Measurements from ENCODE around the gene DDX46.
"Not testable (repeated sequence)": the region's sequence is repeated elsewhere in the genome, so short reads cannot be mapped to it uniquely, and the experiment has no call there.

The DDX46 gene

DNA sequence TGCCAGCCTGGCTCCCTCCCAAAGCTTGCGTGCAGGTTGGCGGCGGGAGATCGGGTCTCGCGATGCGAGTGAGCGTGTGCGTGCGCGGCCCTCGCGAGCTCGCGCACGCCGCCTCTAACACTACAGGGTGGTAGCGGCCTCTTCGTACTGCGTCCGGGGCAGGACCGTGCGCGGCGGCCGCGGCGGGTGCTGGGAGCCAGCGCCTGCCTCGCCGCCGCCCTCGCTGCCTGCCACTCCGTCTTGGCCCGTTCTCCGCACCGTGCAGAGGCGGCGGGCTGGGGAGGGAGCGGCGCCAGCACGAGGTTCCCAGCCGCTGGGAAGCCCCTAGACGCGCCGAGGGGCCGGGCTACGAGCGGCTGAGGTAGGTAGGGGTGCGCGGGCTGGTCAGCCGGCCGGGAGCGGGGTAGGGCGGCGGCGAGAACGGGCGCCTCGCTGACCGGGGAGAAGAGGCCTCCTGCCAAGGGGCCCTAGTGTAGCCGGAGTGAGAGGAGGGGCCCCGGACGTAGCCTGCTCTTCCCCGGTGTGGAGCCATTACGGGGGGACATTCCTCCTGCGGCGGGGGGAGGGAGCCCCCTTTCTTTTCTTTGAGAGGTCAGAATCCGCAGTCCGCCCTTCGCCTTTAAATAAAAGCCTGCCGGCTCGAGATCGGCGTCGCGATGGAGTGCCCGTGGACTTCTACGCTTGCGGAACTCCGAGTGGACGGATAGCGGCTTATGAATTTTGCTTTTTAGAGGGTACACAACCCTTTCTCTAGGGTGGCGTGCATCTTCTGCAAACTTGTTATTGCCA lies 87.5 kb downstream of the DDX46 start, which contains the start of gene C5orf24:
Gene C5orf24 (plus strand): TSS at position 117 of the 789 bp plus-strand sequence. CDS start 8,933 bp downstream, outside the sequence.
- DNase-seq = peak; percentile 98 to 99 (median 98)

- DNase-seq = peak in 1 of 4 experiments; percentile 38
Observed at GRCh38 chr5:134846641-134846960, 88.0 kb downstream of the DDX46 start.

GRCh38 chr5:134849434-134849933 lies 90.9 kb downstream of the DDX46 start:
- DNase-seq = not testable (repeated sequence)

- peak; percentile 17 to 40 (median 34) for DNase-seq
Observed at GRCh38 chr5:134851307-134851923, 92.8 kb downstream of the DDX46 start.

GRCh38 chr5:134856465-134856864 lies 97.9 kb downstream of the DDX46 start:
- DNase-seq = not testable (repeated sequence)

GRCh38 chr5:134857401-134857800 lies 98.8 kb downstream of the DDX46 start:
- DNase-seq = no peak

- no peak for DNase-seq
Observed at GRCh38 chr5:134864707-134865106, 106.1 kb downstream of the DDX46 start.

GRCh38 chr5:134873494-134873893 lies 114.9 kb downstream of the DDX46 start:
- DNase-seq = peak in 1 of 4 experiments; percentile 5

GRCh38 chr5:134873987-134874830 lies 115.6 kb downstream of the DDX46 start, which contains the start of gene TXNDC15:
TSS of gene TXNDC15 (plus strand) at chr5:134874371. CDS start at chr5:134874428, 57 bp downstream.
- DNase-seq = peak; percentile 91 to 96 (median 94)

GRCh38 chr5:134874831-134875655 lies 116.5 kb downstream of the DDX46 start:
- DNase-seq = peak; percentile 52 to 68 (median 64)

- no peak for DNase-seq
Observed at GRCh38 chr5:134877159-134877558, 118.6 kb downstream of the DDX46 start.

DNA sequence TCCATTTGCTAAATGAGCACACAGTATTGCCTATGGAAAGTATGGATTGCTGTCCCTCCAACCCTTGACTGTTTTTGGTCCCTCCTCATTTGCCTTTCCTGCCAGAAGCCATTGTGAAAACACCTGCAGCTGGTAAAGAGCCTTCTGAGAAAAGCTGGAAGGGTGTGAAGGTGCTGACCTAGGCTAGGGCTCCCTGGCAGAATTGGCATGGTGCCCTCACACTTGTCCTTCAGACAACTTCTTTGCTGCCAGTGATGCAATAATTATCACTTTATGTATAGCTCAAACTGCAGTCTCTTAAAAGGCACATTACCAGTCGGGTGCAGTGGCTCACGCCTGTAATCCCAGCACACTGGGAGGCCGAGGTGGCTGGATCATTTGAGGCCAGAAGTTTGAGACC lies 119.8 kb downstream of the DDX46 start:
- DNase-seq = no peak

- DNase-seq = no peak
Observed at GRCh38 chr5:134879456-134879855, 120.9 kb downstream of the DDX46 start.
